HG02642 (cell line): ENCODE data around the gene KCNK18.

ENCODE experiments used
- ATAC-seq: cut with Tn5 transposase; IDR thresholded peaks from one replicate; pipeline ENCODE4 v1.9.1; 2021; ENCODE audit warnings: mild to moderate bottlenecking; ENCODE audit not compliant: unreplicated experiment, poor library complexity

Gene KCNK18

GRCh38 chr10:117197189-117197588 is at the start of gene KCNK18:
Gene KCNK18 (plus strand): TSS chr10:117197489. CDS start chr10:117197489, 0 bp downstream.
- no peak for ATAC-seq

GRCh38 chr10:117148284-117148683 is 49.0 kb upstream of the KCNK18 start:
- ATAC-seq, result no peak

GRCh38 chr10:117152668-117153067 is 44.6 kb upstream of the KCNK18 start:
- no peak for ATAC-seq

- no peak for ATAC-seq
These were observed 39.0 kb upstream of the KCNK18 start for GRCh38 chr10:117158297-117158696.

- no peak for ATAC-seq
These were observed 37.9 kb upstream of the KCNK18 start for GRCh38 chr10:117159390-117159789.

GRCh38 chr10:117160567-117160966 is 36.7 kb upstream of the KCNK18 start:
- ATAC-seq, result no peak

- no peak for ATAC-seq
These were observed 35.8 kb upstream of the KCNK18 start for GRCh38 chr10:117161386-117162033.

GRCh38 chr10:117162093-117163060 is 34.9 kb upstream of the KCNK18 start:
- no peak for ATAC-seq

- ATAC-seq, result no peak
These were observed 34.0 kb upstream of the KCNK18 start for GRCh38 chr10:117163061-117163953.

- ATAC-seq, result no peak
These were observed 33.2 kb upstream of the KCNK18 start for GRCh38 chr10:117163954-117164548.

- no peak for ATAC-seq
These were observed 32.4 kb upstream of the KCNK18 start for GRCh38 chr10:117164592-117165537.

- no peak for ATAC-seq
These were observed 31.5 kb upstream of the KCNK18 start for GRCh38 chr10:117165538-117166417.

- no peak for ATAC-seq
These were observed 30.6 kb upstream of the KCNK18 start for GRCh38 chr10:117166418-117167345.

- ATAC-seq, result no peak
These were observed 29.9 kb upstream of the KCNK18 start for GRCh38 chr10:117167346-117167788.

GRCh38 chr10:117167789-117168674 is 29.3 kb upstream of the KCNK18 start:
- ATAC-seq, result peak; percentile 90

GRCh38 chr10:117168729-117169128 is 28.6 kb upstream of the KCNK18 start:
- no peak for ATAC-seq
